SK-N-SH treated with all-trans-retinoic acid at 6 μM for 48 hours (cell line): ENCODE results near the gene NT5C.
A peak's percentile ranks its signal among the peaks of the same experiment; 100 is the strongest.

ENCODE experiments used
- ATAC-seq: fragments of 200-7000 bp; cut with Tn5 transposase; 3 replicates; pipeline ENCODE4 v1.9.1; 2020; ENCODE audit warnings: mild to moderate bottlenecking, moderate library complexity
- ARNTL ChIP-seq: fragments of 450-650 bp; formaldehyde crosslinking; IDR thresholded peaks from 2 replicates; pipeline ENCODE4 v1.5.0; 2020; ENCODE audit warnings: low read depth, mild to moderate bottlenecking, moderate library complexity, borderline replicate concordance
- BACH2 ChIP-seq: fragments of 250-450 bp; sonication (Bioruptor Pico); IDR thresholded peaks from 2 replicates; pipeline ENCODE4 v1.9.0; 2021; ENCODE audit warnings: mild to moderate bottlenecking, borderline replicate concordance
- CREB5 ChIP-seq: fragments of 250-450 bp; sonication (Bioruptor Pico); IDR thresholded peaks from 2 replicates; pipeline ENCODE4 v1.5.1; 2020; ENCODE audit warnings: low read depth, mild to moderate bottlenecking, moderate library complexity
- CSDC2 ChIP-seq: fragments of 250-450 bp; sonication (Bioruptor Pico); IDR thresholded peaks from 2 replicates; pipeline ENCODE4 v1.5.0; 2020; ENCODE audit warnings: mild to moderate bottlenecking, moderate library complexity
- CSRNP3 ChIP-seq: fragments of 250-450 bp; sonication (Bioruptor Pico); IDR thresholded peaks from 2 replicates; pipeline ENCODE4 v1.5.1; 2021; ENCODE audit warnings: mild to moderate bottlenecking, moderate library complexity
- ESRRG ChIP-seq: fragments of 250-450 bp; sonication (Bioruptor Pico); IDR thresholded peaks from 2 replicates; pipeline ENCODE4 v1.6.1; 2021; ENCODE audit warnings: mild to moderate bottlenecking
- GLIS3 ChIP-seq: fragments of 250-450 bp; sonication (Bioruptor Pico); IDR thresholded peaks from 2 replicates; pipeline ENCODE4 v1.5.0; 2020; ENCODE audit warnings: mild to moderate bottlenecking, moderate library complexity
- ISL1 ChIP-seq: fragments of 250-450 bp; sonication (Bioruptor Pico); IDR thresholded peaks from 2 replicates; pipeline ENCODE4 v2.1.2; 2022; ENCODE audit warnings: mild to moderate bottlenecking, moderate library complexity
- OSR1 ChIP-seq: fragments of 250-450 bp; sonication (Bioruptor Pico); IDR thresholded peaks from 2 replicates; pipeline ENCODE4 v1.8.0; 2022; ENCODE audit warnings: moderate library complexity, mild to moderate bottlenecking, inconsistent platforms
- PATZ1 ChIP-seq: fragments of 250-450 bp; sonication (Bioruptor Pico); IDR thresholded peaks from 2 replicates; pipeline ENCODE4 v1.8.0; 2020; ENCODE audit warnings: mild to moderate bottlenecking, moderate library complexity, borderline replicate concordance
- POU6F1 ChIP-seq: fragments of 250-450 bp; sonication (Bioruptor Pico); IDR thresholded peaks from 2 replicates; pipeline ENCODE4 v1.8.0; 2021; ENCODE audit warnings: low read depth, mild to moderate bottlenecking, moderate library complexity, borderline replicate concordance
- PPARA ChIP-seq: fragments of 250-450 bp; sonication (Bioruptor Pico); IDR thresholded peaks from 2 replicates; pipeline ENCODE4 v1.5.0; 2020; ENCODE audit warnings: mild to moderate bottlenecking, borderline replicate concordance
- RARB ChIP-seq: fragments of 250-450 bp; sonication (Bioruptor Pico); IDR thresholded peaks from 2 replicates; pipeline ENCODE4 v1.8.0; 2021; ENCODE audit warnings: mild to moderate bottlenecking, moderate library complexity
- SNAI2 ChIP-seq: fragments of 250-450 bp; sonication (Bioruptor Pico); IDR thresholded peaks from 2 replicates; pipeline ENCODE4 v1.5.0; 2020; ENCODE audit warnings: mild to moderate bottlenecking, moderate library complexity
- TCF4 ChIP-seq: fragments of 250-450 bp; sonication (Bioruptor Pico); IDR thresholded peaks from 2 replicates; pipeline ENCODE4 v1.8.0; 2021; ENCODE audit warnings: mild to moderate bottlenecking, moderate library complexity, borderline replicate concordance
- TOX ChIP-seq: fragments of 250-450 bp; sonication (Bioruptor Pico); IDR thresholded peaks from 2 replicates; pipeline ENCODE4 v1.8.0; 2021; ENCODE audit warnings: mild to moderate bottlenecking, moderate library complexity, borderline replicate concordance
- ZC3H10 ChIP-seq: fragments of 250-450 bp; sonication (Bioruptor Pico); IDR thresholded peaks from 2 replicates; pipeline ENCODE4 v1.5.1; 2021; ENCODE audit warnings: mild to moderate bottlenecking, moderate library complexity
- ZFP3 ChIP-seq: fragments of 250-450 bp; sonication (Bioruptor Pico); IDR thresholded peaks from 2 replicates; pipeline ENCODE4 v1.5.0; 2020; ENCODE audit warnings: mild to moderate bottlenecking, moderate library complexity
- ZFP30 ChIP-seq: fragments of 450-650 bp; formaldehyde crosslinking; IDR thresholded peaks from 2 replicates; pipeline ENCODE4 v1.5.0; 2022; ENCODE audit warnings: mild to moderate bottlenecking, moderate library complexity
- ZNF565 ChIP-seq: fragments of 450-650 bp; formaldehyde crosslinking; conservative IDR thresholded peaks from 2 replicates; pipeline ENCODE4 v1.5.0; 2020; ENCODE audit warnings: low read depth, mild to moderate bottlenecking, moderate library complexity
- ZNF70 ChIP-seq: fragments of 450-650 bp; formaldehyde crosslinking; IDR thresholded peaks from 2 replicates; pipeline ENCODE4 v1.5.0; 2020; ENCODE audit warnings: mild to moderate bottlenecking, moderate library complexity

The NT5C gene

GRCh38 chr17:75124819-75125162 is 6.8 kb downstream of the NT5C start:
- TF ChIP-seq SNAI2 (CRISPR knock-in tag) (no peak), ZFP3 (CRISPR knock-in tag) (no peak), ARNTL (CRISPR knock-in tag) (no peak), PATZ1 (CRISPR knock-in tag) (no peak), TOX (CRISPR knock-in tag) (no peak), TCF4 (CRISPR knock-in tag) (no peak), ZNF565 (CRISPR knock-in tag) (no peak), OSR1 (CRISPR knock-in tag) (no peak), GLIS3 (CRISPR knock-in tag) (no peak), CSDC2 (no peak), ISL1 (CRISPR knock-in tag) (no peak), ZFP30 (CRISPR knock-in tag) (no peak)
- ATAC-seq, result peak; percentile 11; the same call in 2 of the 3 replicates

- peak; percentile 70 for ATAC-seq
- TF ChIP-seq OSR1 (CRISPR knock-in tag), result no peak
- TF ChIP-seq ZNF565 (CRISPR knock-in tag), result no peak
- TF ChIP-seq RARB, result no peak
- peak; percentile 62; the same call in 1 of the 2 replicates for TF ChIP-seq ZFP3 (CRISPR knock-in tag)
- 0 out of 2 replicates have a peak, but pooled peaks have one; percentile 25 for TF ChIP-seq ISL1 (CRISPR knock-in tag)
- TF ChIP-seq ZFP30 (CRISPR knock-in tag), result no peak
- TF ChIP-seq GLIS3 (CRISPR knock-in tag), result no peak
- no peak for TF ChIP-seq ESRRG (CRISPR knock-in tag)
- no peak for TF ChIP-seq TCF4 (CRISPR knock-in tag)
- 0 out of 2 replicates have a peak, but pooled peaks have one; percentile 9 for TF ChIP-seq PATZ1 (CRISPR knock-in tag)
- no peak for TF ChIP-seq TOX (CRISPR knock-in tag)
Measured at GRCh38 chr17:75124041-75124818, 7.3 kb downstream of the NT5C start.

- no peak for TF ChIP-seq OSR1 (CRISPR knock-in tag)
- no peak for TF ChIP-seq RARB
- TF ChIP-seq BACH2, result no peak
- no peak for TF ChIP-seq PPARA
- TF ChIP-seq, all 23 proteins: peak for 0
- no peak for ATAC-seq
Measured at GRCh38 chr17:75118307-75118706, 13.2 kb downstream of the NT5C start.

- TF ChIP-seq ZNF70 (no peak), BACH2 (no peak), GLIS3 (CRISPR knock-in tag) (no peak), RARB (no peak), ARNTL (CRISPR knock-in tag) (no peak), TOX (CRISPR knock-in tag) (no peak), CSDC2 (no peak), OSR1 (CRISPR knock-in tag) (no peak), ESRRG (CRISPR knock-in tag) (no peak), ZNF565 (CRISPR knock-in tag) (no peak)
- no peak for ATAC-seq
Measured at GRCh38 chr17:75116737-75117136, 14.8 kb downstream of the NT5C start.

GRCh38 chr17:75115555-75115954 is 16.0 kb downstream of the NT5C start:
- no peak for ATAC-seq
- TF ChIP-seq ZFP30 (CRISPR knock-in tag) (no peak), PPARA (no peak), CREB5 (CRISPR knock-in tag) (no peak), PATZ1 (CRISPR knock-in tag) (no peak), GLIS3 (CRISPR knock-in tag) (no peak), ZNF565 (CRISPR knock-in tag) (no peak), ISL1 (CRISPR knock-in tag) (no peak), CSRNP3 (CRISPR knock-in tag) (no peak), POU6F1 (no peak), RARB (no peak), BACH2 (no peak), ESRRG (CRISPR knock-in tag) (no peak), OSR1 (CRISPR knock-in tag) (no peak), ZC3H10 (CRISPR knock-in tag) (no peak)
